NCI-H774 (cell line): Measurements from ENCODE around the gene FRYL.
"Not testable (repeated sequence)": the region's sequence is repeated elsewhere in the genome, so short reads cannot be mapped to it uniquely, and the experiment has no call there.

Experiments used
- DNase-seq: peaks from one replicate; lab custom pipeline; 2025; lab: John Stamatoyannopoulos, UW

FRYL gene

GRCh38 chr4:48779998-48780864 lies at the start of gene FRYL:
FRYL (minus strand) TSS chr4:48780279; CDS start chr4:48634410, 145,869 bp downstream.
- peak; percentile 99 for DNase-seq

GRCh38 chr4:48827622-48828021 lies 47.5 kb upstream of the FRYL start:
- no peak for DNase-seq

GRCh38 chr4:48821431-48821830 lies 41.4 kb upstream of the FRYL start:
- not testable (repeated sequence) for DNase-seq

GRCh38 chr4:48816971-48817370 lies 36.9 kb upstream of the FRYL start:
- DNase-seq: no peak

GRCh38 chr4:48816297-48816696 lies 36.2 kb upstream of the FRYL start:
- not testable (repeated sequence) for DNase-seq

GRCh38 chr4:48815483-48815882 lies 35.4 kb upstream of the FRYL start:
- DNase-seq: no peak

GRCh38 chr4:48813964-48814363 lies 33.9 kb upstream of the FRYL start:
- no peak for DNase-seq

- DNase-seq: no peak
Observed at GRCh38 chr4:48812866-48813265, 32.8 kb upstream of the FRYL start.

GRCh38 chr4:48804584-48805301 lies 24.7 kb upstream of the FRYL start:
- DNase-seq: no peak

- DNase-seq: no peak
Observed at GRCh38 chr4:48801016-48801715, 21.1 kb upstream of the FRYL start.

GRCh38 chr4:48800155-48800554 lies 20.1 kb upstream of the FRYL start:
- DNase-seq: not testable (repeated sequence)

GRCh38 chr4:48799157-48799556 lies 19.1 kb upstream of the FRYL start:
- DNase-seq: no peak

GRCh38 chr4:48798117-48798516 lies 18.0 kb upstream of the FRYL start:
- no peak for DNase-seq

- no peak for DNase-seq
Observed at GRCh38 chr4:48796927-48797679, 17.0 kb upstream of the FRYL start.

GRCh38 chr4:48796191-48796926 lies 16.3 kb upstream of the FRYL start:
- DNase-seq: no peak

GRCh38 chr4:48795108-48795507 lies 15.0 kb upstream of the FRYL start:
- DNase-seq: no peak

- DNase-seq: no peak
Observed at GRCh38 chr4:48792348-48793006, 12.4 kb upstream of the FRYL start.

- no peak for DNase-seq
Observed at GRCh38 chr4:48791313-48791712, 11.2 kb upstream of the FRYL start.

- no peak for DNase-seq
Observed at GRCh38 chr4:48790561-48790960, 10.5 kb upstream of the FRYL start.

GRCh38 chr4:48787056-48787455 lies 7.0 kb upstream of the FRYL start:
- DNase-seq: peak; percentile 11

GRCh38 chr4:48786549-48786948 lies 6.5 kb upstream of the FRYL start:
- DNase-seq: no peak
